Measurements from ENCODE around the gene SKIDA1. TPM values are rescaled to one million over a fixed set of nuclear protein-coding genes. Genes with fewer than 3 reads are reported as not detected.

SKIDA1 gene
- total and polyA plus RNA-seq, 2 experiments from 2014 or later = 1.5 to 3.5 TPM

DNA sequence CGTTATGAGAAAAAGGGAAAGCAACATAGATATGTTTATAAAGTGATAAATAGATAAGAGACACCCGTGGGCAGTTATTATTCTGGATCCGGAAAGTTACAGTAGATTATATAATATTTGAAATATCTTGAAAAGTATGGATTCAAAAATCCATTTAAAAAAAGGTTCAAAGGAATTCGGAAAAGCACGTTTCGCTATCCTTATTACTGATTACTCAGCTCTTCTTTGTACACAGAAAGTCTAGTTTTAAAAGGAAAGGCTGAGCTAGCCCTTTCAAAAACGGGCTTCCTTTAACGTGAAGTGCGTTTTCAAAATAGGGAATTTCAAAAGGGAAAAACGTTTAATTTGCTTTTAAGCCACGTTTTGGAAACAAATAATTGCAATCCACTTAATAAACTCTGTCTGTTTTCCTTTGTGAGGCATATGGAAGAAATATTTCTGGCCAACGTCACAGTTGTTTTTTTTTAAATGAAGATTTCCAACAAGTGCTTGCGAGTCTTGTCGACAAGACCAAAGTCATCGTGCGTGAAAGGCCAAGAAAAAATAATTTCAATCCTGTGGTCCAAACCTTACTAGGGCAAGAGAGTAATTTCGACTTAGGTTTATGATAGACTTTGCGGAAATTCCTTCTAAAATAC is 2.2 kb upstream of the SKIDA1 start (continued):
- TF ChIP-seq, protein P1, sequence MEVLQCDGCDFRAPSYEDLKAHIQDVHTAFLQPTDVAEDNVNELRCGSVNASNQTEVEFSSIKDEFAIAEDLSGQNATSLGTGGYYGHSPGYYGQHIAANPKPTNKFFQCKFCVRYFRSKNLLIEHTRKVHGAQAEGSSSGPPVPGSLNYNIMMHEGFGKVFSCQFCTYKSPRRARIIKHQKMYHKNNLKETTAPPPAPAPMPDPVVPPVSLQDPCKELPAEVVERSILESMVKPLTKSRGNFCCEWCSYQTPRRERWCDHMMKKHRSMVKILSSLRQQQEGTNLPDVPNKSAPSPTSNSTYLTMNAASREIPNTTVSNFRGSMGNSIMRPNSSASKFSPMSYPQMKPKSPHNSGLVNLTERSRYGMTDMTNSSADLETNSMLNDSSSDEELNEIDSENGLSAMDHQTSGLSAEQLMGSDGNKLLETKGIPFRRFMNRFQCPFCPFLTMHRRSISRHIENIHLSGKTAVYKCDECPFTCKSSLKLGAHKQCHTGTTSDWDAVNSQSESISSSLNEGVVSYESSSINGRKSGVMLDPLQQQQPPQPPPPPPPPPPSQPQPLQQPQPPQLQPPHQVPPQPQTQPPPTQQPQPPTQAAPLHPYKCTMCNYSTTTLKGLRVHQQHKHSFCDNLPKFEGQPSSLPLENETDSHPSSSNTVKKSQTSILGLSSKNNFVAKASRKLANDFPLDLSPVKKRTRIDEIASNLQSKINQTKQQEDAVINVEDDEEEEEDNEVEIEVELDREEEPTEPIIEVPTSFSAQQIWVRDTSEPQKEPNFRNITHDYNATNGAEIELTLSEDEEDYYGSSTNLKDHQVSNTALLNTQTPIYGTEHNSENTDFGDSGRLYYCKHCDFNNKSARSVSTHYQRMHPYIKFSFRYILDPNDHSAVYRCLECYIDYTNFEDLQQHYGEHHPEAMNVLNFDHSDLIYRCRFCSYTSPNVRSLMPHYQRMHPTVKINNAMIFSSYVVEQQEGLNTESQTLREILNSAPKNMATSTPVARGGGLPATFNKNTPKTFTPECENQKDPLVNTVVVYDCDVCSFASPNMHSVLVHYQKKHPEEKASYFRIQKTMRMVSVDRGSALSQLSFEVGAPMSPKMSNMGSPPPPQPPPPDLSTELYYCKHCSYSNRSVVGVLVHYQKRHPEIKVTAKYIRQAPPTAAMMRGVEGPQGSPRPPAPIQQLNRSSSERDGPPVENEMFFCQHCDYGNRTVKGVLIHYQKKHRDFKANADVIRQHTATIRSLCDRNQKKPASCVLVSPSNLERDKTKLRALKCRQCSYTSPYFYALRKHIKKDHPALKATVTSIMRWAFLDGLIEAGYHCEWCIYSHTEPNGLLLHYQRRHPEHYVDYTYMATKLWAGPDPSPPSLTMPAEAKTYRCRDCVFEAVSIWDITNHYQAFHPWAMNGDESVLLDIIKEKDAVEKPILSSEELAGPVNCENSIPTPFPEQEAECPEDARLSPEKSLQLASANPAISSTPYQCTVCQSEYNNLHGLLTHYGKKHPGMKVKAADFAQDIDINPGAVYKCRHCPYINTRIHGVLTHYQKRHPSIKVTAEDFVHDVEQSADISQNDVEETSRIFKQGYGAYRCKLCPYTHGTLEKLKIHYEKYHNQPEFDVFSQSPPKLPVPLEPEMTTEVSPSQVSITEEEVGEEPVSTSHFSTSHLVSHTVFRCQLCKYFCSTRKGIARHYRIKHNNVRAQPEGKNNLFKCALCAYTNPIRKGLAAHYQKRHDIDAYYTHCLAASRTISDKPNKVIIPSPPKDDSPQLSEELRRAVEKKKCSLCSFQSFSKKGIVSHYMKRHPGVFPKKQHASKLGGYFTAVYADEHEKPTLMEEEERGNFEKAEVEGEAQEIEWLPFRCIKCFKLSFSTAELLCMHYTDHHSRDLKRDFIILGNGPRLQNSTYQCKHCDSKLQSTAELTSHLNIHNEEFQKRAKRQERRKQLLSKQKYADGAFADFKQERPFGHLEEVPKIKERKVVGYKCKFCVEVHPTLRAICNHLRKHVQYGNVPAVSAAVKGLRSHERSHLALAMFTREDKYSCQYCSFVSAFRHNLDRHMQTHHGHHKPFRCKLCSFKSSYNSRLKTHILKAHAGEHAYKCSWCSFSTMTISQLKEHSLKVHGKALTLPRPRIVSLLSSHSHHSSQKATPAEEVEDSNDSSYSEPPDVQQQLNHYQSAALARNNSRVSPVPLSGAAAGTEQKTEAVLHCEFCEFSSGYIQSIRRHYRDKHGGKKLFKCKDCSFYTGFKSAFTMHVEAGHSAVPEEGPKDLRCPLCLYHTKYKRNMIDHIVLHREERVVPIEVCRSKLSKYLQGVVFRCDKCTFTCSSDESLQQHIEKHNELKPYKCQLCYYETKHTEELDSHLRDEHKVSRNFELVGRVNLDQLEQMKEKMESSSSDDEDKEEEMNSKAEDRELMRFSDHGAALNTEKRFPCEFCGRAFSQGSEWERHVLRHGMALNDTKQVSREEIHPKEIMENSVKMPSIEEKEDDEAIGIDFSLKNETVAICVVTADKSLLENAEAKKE (CRISPR knock-in tag; IDR thresholded peaks at IDR 0.05) = no peak

DNA sequence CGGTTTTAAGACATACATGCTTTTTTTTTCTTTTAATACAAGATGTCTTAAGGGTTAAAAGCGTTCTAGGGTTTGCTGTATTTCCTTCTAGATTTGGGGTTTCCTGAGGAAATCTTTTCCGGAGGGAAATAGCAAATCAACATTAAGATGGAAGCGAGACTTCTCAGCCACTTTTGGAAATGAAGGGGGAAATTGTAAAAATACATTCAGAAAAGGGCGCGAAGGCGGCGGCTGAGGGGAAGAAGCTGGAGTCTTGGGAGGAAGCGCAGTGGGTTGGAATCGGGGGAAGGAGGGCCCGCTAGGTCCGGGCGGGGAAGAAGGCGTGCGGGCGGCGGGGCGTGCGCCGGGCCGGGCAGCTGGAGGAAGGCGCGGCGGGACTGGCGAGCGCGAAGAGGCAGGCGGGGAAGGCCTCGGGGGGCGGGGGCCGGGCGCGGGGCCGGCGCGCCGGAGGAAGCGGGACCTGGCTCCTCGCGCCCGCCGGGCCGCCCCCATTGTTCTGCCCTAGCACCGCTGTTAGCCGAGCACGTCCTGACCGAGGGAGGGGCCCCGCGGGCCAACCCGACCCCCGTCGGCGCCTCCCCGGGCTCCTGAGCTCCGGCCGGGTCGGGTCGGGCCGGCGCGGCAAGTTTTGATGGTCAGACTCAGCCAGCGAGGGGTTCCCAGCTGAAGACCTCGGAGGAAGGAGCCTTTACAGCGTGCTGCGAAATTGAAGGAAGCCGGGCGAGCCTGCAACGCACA is 1.5 kb upstream of the SKIDA1 start:
- H3K79me2 ChIP-seq (replicated peaks; ENCODE audit: insufficient read depth) = peaks cover under 1% of the 10 kb centered on the region; the same call in 1 of the 2 replicates
- TF ChIP-seq CREB1 (CRISPR knock-in tag; IDR thresholded peaks at IDR 0.05; ENCODE audit: low read depth) = no peak
- no peak for TF ChIP-seq STAT1 (IDR thresholded peaks at IDR 0.05; ENCODE audit: unreplicated experiment)
- TF ChIP-seq JUNB (IDR thresholded peaks at IDR 0.05; ENCODE audit: unreplicated experiment) = no peak
- TF ChIP-seq, protein P2, sequence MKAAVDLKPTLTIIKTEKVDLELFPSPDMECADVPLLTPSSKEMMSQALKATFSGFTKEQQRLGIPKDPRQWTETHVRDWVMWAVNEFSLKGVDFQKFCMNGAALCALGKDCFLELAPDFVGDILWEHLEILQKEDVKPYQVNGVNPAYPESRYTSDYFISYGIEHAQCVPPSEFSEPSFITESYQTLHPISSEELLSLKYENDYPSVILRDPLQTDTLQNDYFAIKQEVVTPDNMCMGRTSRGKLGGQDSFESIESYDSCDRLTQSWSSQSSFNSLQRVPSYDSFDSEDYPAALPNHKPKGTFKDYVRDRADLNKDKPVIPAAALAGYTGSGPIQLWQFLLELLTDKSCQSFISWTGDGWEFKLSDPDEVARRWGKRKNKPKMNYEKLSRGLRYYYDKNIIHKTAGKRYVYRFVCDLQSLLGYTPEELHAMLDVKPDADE (IDR thresholded peaks at IDR 0.05) = no peak
- TF ChIP-seq ZNF331 (CRISPR knock-in tag; IDR thresholded peaks at IDR 0.05; ENCODE audit: low read depth) = no peak
- no peak for TF ChIP-seq EZH2phosphoT487 (IDR thresholded peaks at IDR 0.05; ENCODE audit: unreplicated experiment)

More for the DNA sequence above, 1.5 kb upstream of the SKIDA1 start:
- peaks cover 53% of the 10 kb centered on the region for H3K4me1 ChIP-seq (ENCODE audit: insufficient read depth)
- H3K4me3 Mint-ChIP-seq = peak overlapping the region; percentile 91
- H2AFZ ChIP-seq = no peak overlapping the region
- no peaks in the 10 kb centered on the region; the same call in 2 of the 3 replicates for H3K9me3 Mint-ChIP-seq
- no peaks in the 10 kb centered on the region; the same call in 2 of the 3 replicates for H3K36me3 Mint-ChIP-seq (ENCODE audit: low read depth)
- peak overlapping the region; percentile 99 for H3K27ac Mint-ChIP-seq
- H3K4me2 ChIP-seq = peak overlapping the region; percentile 89
- no peaks in the 10 kb centered on the region for H4K20me1 ChIP-seq (replicated peaks; ENCODE audit: insufficient read depth)
- H3F3A ChIP-seq (replicated peaks; ENCODE audit: low read depth) = peaks cover 8% of the 10 kb centered on the region; the same call in 1 of the 2 replicates
- peaks cover 46% of the 10 kb centered on the region for H3K4me1 Mint-ChIP-seq
- ATAC-seq (peak; percentile 36), DNase-seq (ENCODE audit: low spot score) (peak; percentile 82)
- H3K9me2 ChIP-seq (ENCODE audit: insufficient read depth) = no peaks in the 10 kb centered on the region
- peak overlapping the region; percentile 60 for H3K4me3 ChIP-seq
- no peaks in the 10 kb centered on the region for H3K27me3 ChIP-seq (ENCODE audit: insufficient read depth)
- H3K27ac ChIP-seq (ENCODE audit: low read depth) = peak overlapping the region; percentile 98
- peaks cover 17% of the 10 kb centered on the region for H3K27me3 Mint-ChIP-seq (ENCODE audit: insufficient read depth, low read depth, poor library complexity)
- H3K36me3 ChIP-seq (ENCODE audit: insufficient read depth) = no peaks in the 10 kb centered on the region
